ENCODE measurements around the gene HMX1. TPM values are rescaled to one million over a fixed set of nuclear protein-coding genes. Genes with fewer than 3 reads are reported as not detected.

The HMX1 gene
- total RNA-seq, 1 donor from 2014 or later = not detected

DNA sequence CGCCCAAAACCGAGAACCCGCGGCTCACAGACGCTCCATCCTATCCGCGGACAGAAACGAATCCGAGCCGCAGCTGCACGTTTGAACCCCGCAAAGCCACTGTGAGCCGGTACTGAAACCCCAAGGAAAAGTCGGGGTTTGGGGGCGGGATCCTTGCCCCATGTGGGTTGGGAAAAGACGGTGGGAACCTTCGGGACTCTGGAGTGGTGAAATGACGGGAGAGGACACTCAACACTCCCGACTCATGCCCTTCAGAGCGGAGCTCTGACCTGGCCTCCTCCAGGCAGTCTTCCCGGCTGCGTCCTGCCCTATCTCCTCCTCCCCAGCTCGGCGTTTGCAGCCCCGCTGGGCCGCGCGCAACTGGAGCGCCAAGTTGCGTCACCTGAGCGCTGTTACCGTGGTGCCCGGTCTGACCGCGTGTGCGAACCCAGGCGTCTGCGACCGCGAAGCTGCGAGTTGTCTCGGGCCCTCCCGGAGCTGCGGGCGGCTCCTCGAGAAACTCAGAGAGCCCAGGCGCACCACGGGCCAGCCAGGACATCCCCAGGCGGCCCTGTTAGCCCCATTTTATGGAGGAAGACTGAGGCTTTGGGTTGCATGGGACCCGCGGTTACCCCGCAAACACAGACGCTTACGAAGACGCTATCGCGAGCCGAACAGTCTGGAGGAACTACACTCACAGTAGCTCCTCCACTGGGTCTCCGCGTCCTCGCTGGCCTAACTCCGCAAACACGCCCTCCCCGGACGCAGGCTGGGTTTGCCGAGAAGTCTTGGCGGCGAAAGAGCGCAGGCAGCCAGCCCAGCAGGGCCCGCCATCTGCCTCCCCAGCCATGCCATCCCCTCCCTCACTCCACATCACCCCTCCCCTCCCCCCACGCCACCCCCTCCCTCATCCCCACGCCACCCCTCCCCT, 20.3 kb upstream of the HMX1 start:
- ATAC-seq = no peak

DNA sequence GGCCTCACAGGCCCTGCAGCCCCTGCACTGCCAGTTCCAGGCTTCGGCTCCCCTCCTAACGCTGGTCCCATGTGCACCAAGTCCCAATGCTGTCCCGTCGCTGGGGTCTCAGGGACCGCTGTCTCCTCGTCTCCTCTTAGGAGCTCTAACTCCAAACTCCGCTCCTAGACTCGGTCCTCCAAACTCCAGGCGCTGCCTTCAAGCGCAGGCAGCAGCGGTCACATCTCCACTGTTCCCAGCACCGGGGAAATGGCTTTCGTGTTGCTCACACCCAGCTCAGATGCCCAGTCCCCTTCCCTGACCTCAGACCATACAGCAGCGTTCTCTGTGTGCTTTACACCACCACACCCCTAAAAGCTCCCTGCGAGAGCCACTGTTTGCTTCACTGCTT, 19.6 kb upstream of the HMX1 start:
- no peak for ATAC-seq

DNA sequence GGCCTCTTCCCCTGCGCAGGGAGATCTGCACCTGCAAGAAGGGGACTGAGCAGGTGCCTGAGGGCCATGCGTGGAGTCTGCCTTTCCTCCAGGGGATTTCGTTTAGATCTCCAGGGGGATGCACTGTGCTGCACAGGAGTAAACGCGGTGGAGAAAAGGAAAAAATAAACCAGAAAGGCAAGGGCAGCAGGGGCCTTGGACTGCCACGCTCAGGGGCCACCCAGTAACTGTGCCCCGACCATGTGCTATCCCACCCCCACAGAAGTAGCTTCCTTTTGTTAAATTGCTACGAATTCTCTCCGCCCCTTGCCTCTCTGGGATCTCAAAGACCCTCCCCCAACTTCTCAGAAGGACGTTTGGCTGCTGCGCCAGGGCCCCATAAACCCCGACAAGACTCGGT, 17.2 kb upstream of the HMX1 start:
- no peak for ATAC-seq

DNA sequence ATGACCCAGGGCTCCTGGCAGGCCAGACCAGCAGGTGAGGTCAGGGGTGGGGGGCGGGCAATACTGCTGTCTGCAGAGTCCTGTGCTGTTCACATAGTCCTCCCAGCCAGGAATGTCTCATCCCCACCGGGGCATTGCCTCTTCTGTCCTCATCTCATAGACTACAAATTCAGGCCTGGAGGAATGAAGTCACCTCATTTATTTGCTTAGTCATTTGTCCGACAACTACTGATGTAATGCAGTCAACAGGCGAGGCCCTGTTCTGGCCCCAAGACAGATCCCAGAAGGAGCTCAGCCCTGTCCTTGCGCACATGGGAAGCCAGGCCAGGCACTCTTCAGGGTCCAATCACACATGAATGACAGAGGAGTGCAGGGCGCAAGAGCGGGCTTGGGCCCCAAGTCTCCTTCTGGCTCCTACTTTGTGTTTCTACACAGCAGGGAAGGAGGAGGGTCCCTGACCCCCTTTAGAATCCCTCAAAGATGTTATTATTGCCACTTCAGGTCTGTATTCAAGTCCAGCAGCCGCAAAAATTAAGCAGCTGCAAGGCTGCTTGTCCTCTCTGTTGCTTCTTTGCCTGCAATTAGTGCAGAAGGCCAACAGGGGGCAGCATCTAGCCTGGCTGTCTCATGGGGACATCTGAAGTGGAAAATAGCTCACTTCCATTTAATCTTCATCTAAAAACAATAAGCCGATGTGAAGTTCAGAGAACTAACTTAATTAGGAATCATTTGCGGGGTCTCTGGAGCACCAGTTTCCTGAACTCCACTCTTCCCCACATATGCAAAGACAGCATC, 15.2 kb upstream of the HMX1 start:
- no peak for ATAC-seq

DNA sequence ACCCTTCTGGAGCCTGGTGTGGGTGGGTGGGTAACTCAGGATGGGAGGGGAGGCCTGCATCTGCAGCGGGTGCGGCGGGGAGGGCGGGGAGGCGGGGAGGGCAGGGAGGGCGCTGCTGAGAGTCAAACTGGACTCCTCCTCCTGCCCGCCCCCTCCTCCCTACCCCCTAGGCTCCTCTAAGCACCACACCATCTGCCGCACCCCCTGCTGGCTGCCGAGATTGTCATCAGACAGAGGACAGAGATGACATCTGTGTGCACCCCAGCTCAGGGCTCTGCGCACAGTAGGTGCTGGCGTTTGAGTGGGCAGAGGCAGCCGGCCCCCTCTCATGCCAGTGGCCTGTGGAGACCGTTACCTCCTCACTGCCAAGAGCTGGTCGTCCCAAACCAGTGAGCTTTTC, 10.6 kb upstream of the HMX1 start:
- ATAC-seq = no peak

DNA sequence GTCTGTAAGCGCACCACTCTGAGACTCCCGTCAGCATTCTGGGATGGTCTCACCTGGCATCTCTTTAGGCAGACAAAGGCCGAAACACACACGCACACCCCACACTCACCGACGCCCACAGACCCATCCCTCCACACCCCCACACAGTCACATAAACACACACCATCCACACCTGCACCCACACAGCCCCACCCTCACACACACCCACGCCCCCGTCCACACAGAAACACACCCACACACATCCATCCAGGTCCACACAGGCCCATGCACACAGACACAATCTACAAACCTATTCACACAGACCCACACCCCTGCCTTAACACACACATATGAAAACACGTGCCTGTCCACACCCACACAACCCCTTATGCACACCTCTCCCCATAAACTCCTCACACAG, 9.2 kb upstream of the HMX1 start:
- no peak for ATAC-seq

DNA sequence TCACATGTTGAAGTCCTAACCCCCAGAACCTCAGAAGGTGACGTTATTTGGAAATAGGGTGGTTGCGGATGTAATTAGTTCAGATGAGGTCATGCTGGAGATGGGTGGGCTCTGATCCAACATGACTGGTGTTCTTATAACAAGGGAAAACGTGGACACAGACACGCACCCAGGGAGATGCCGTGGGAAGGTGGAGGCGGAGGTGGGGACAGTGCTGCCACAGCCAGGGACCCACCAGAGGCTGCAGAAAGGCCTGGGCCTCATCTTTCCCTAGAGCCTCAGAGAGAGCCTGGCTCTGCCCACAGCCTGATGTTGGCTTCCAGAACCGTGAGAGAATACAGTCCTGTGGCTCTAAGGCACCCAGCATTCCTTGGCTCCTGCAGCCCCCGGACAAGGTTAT, 7.9 kb upstream of the HMX1 start:
- ATAC-seq = no peak

DNA sequence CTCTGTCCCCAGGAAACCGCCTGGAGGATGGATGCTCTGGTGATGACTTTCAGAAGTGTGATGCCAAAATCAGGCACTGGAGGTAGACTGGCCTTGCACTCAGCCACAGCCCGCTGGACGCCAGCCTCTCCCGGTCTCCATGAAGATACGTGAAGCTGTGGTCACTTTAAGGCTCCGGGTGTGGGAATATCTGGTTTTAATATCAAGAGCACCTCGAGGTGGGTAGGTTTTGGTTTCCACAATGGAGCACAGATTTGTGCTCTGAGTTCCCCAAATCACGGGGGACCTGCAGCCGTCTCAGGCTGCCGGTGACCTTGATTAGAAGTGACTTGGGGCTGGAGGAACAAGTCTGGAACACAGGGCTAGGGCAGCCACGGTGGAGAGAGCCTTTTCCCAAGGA, 6.8 kb upstream of the HMX1 start:
- no peak for ATAC-seq

DNA sequence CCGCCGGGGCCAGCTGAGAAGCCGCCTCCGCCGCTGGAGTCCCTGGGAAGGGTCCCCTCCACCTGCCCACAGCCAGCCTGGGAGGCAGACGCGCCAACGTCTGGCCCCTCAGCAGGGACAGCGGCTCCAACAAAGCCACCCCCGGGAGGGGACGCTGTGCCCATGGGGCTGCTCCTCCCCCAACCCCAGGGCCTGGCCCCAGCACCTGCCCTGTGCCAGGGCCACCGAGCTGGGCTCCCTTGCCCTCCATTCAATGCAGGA, 6.1 kb upstream of the HMX1 start:
- no peak for ATAC-seq

DNA sequence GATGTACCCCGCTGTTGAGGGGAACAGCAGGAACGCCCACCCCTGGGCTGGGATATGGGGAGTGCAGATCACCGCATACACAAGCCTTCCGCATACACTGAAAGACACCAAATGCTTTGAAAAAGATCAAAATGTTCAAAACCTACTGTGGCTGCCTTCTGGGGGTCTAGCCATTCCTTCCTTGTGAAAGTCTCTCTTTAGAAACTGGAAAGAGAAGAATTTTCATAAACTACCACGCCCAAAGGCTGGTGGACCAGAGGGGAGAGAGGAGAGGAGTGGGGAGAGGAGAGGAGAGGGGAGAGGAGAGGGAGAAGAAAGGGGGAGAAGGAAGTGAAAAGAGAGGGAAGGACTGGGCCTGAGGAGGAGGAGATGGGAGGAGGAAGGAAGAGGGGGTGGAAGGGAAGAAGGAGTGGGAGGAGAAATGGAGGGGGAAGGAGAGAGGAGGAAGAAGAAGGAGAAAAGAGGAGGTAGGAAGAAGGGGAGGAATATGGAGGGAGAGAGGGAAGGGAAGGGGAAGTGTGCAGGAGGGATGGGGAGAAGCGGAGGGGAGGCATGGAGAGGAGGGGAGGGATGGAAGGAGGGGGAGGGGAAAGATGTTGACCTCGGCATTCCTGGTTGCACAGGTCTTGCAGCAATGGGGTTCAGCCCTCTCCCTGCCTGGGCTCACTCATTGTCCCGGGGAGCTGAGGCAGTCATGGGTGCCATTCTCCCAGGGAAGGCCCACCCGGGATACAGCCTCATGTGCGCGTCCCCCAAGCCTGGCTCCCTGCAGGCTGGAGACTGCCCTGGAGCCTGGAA, 5.5 kb upstream of the HMX1 start:
- no peak for ATAC-seq

DNA sequence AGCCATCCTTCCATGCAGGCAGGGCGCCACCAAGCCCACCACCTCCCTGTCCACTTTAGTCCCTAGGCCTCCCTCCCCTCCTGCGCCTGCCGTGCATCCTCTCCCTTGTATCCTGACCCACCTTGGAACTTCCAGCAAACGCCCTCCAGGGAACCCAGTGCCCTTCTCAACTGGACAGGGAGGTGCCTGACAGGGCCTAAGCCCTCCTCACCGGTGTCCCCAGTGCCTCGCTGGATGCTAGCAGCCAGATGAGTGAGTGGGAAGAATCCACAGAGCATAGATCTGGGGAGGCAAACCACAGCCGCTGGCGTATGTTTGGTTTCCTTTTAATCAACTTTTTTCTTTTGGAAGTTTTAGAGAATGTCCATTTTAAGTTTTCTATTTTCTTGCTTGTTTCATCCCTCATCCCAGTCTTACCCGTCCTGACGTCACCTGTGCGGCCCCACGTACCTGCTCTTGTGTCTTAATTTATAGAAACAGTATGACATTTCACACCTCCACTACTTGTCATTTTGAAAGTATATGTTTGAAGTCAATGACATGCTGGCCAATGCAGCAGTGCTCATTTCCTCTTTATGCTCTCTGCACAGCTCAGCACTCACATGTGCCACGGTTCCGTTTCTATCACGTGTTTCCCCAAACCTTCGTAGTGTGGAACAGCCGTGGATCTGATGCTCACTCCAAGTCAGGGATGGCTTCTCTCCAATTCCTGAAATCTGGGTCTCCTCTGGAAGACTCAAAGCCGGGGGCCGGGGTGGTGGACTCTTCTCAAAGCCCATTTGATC, 3.4 kb upstream of the HMX1 start:
- ATAC-seq = no peak

DNA sequence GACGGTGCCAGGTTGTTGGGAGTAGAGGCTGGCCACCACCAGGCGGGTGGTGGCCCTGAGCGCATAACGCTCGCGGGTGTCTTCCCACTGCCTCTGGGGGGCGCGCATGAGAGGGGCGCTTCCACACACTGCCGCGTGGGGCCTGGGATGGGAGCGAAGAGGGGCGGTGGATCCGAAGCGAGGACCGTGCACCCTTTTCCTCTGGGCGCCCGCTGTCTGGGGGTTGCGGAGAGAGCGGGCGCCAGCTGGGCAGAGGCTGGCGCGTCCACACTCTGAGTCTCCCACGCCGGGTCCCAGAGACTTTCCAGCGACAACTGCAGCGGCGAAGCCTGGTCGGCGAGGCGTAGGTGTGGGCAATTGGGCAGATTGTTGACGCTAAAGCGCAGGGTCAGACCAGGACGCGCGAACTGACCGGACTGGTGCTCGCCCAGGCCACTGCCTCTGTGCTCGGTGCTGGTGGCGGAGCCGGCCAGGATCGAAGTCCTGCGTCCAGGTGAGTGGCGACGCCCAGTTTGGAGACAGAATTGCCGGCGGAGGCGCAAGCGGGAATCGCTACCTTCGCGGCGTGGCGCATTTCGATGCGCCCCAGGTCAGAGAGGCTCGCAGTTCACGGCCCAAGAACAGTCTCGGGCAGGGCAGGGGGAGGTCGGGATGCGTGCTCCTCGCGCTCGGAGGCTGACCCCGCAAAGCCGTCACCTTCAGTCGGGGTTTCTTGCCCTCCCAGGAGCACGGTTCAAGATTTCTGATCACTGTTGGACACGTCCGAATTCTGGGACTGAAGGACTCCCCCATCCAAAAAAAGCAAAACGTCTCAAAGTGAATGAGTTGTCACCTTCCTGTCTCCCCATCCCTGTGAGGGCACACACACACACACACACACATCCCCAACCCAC, 2.6 kb upstream of the HMX1 start:
- ATAC-seq = no peak

DNA sequence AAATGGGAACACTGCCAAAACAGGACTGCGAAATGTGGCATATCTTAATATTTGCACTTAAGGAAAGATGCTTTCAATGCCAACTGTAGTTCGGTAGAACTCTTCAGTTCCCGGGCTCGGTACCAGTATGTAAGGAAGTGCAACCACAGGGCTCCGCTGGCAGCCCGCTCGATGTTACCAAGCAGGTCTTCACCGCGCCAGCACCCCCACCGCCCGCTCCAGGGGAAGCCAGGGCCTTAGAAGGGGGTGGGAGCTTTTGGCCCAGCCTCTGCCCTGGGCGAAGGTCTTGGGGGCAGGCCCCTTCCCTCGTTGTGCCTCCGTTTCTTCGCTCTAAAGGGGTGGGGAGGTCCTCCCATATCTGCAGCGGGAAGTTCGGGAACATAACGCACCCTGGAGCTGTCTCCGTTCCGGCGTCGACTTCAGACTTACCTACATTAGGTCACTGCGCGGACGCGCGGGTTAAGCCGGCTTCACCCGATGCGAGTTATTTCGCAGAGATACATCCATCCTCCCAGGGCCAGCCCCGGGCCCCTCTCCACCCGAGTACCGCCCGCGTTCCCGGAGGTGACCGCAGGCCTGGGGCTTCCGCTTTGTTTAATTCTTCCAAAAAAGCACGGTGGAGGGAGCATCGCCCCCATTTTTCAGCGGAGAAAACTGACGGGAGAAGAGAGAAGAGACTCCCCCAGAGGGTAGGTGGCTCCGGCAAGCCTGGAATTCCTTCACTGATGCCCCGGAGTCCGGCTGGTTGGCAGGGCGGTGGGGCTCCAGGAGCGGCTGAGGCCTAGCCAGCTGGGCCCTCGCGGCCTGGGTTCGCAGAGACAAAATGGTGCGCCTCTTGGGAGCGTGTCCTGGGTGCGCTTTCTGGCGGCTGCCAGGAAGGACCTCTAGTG, 1.0 kb upstream of the HMX1 start:
- no peak for ATAC-seq

DNA sequence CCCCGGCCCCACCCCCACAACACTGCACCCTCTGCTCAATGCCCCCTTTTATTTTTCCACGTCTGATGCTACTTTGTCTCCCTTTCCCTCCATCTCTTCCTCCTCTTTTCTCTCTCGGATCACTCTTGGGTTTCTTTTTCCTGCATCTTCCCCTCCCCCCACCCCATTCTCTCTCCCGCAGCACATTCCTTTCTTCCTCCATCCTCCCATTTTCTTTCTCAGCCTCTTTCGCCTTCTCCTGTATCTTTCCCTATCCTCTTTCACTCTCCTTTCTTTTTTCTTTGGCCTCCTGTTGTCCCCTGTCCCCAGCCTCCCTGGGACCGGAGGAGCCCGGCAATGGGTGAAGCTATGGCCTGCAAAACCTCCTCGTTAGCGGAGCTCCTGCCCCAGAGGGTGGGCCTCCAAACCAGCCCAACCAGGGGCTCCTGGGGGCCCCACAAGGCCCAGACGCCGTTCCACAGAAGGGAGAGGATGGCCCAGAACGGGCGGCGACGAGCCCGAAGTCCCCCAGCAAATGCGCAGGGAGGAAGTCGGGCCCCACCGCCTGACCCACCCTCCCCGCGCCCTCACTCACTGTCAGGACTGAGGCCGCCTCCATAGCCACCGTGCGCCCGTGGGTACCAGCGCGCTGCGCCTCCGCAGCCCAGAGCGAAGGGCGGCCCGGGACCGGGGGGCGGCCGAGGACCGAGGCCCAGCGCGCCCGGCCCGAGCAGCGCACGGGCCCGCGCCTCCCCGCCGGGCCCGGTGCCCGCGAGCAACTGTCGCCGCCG, 807 bp downstream of the HMX1 start:
- ATAC-seq = no peak

DNA sequence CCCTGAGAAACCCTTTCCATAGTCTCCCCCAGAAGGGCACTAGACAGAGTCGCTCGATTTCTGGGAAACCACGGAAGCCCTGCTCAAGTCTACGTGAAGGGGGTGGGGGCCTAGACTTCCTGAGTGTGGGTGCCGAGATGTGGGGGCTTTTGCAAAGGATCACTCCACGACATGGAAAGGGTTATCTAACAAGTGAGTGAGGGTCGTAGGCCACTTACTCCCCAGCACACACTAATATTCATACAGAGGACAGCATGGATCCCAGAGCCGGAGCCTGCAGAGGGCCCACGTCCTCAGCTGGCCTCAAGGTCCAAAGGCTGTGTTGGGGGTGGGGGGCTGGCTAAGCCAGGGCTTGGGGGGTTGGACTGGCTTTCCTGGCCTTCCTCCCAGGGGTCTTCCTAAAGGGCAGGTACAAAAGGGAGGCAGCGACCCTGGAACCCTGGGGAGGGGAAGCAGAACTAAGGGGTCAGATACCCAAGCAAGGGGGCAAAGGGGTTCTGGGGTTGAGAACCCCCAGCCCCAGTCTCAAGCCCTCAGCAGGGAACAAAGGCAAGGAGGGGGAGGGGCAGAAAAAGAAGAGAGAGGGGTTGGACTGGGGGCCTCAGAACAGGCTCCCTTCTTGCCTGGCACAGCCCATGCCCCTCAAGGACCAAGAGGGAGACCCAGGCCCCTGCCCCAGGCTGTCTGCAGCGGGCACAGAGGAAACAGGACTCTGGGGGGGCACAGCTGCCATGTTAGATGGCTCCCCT, 1.6 kb downstream of the HMX1 start:
- no peak for ATAC-seq

DNA sequence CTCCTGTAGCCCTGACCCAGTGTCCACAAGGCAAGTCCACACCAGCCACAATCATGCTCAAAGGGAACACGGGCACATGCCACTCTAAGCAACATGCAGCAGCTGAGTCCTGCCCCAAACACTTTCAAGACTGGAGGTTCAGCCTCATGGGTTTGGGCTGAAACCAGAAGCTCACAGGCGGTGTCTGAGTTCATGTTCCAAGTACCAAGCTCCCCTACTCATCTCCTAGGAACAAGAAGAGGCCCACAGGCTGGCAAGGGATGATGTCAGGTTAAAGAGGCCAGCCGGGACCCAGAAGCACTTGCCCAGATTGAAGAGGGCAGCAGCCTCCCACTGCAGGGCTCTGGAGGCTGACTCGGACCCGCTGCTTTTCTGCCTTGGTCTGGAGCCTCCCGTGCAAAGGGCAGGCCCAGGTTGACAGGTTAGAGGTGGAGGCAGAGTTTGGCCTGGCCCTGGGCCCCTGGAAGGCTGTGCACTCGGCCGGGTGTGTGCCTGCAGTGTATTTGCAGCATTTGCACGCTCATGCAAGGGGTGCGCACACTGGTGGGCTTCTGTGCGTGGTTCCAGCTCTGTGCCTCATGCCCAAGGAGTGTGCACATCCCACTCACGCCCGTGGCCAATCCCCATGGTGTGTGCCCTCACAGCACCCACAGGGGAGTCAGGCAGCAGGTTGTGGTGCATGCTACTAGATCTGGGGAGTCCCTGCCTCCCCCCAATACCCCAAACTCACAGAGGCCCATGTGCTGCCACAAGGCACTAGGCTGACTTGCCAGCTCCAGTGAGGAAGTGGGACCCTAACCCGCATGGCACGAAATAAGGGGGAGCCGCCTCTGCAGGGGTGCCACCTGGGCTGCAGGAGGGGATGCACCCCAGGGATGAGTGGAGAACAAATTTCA, 2.4 kb downstream of the HMX1 start:
- ATAC-seq = no peak

DNA sequence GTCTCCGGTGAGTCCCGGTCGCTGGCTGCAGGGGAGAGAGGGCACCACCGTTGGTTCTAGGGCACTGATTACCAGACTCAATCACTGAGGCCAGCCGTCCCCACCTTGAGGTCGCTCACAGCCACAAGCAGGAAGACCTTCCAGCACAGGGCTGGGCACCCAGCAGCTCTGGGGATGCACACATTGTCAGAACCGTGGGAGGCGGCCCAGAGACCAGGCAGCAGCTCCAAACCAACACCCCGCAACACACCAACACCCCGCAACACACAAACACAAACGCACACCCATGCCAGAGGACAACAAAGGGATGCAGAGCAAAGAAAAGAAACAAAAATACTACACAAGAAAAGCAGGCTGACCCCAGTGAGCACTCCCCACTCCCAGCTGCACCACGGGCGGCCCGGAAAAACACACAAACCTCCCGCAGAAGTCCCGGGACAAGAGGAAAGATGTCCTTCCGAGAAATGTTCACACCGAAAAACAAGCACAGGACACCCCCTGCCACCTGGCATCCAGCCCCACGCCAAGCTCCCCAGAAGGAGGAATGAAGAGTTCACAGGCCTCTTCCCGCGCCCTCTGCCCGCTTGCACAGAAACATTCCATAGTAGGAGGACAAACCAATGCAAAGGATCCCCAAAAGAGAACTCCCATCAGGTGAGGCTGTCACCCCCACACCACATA, 3.2 kb downstream of the HMX1 start:
- ATAC-seq = no peak
